Activated CD4-positive, alpha-beta T cell treated with anti-CD3 and anti-CD28 coated beads, Interleukin-2, amount 50 U/mL, for 1 hour (primary cell): ENCODE results near the gene KIAA1755.

Source experiments
- DNase-seq: peaks from one replicate; pipeline ENCODE4 v3.0.0-alpha.2; 2020

The KIAA1755 gene

GRCh38 chr20:38260378-38261053 lies at the start of gene KIAA1755:
TSS of gene KIAA1755 (minus strand) at chr20:38260735. CDS start at chr20:38260500, 235 bp downstream.
- DNase-seq, result no peak

GRCh38 chr20:38308447-38308846 lies 47.9 kb upstream of the KIAA1755 start:
- no peak for DNase-seq

- DNase-seq, result no peak
These were observed 47.5 kb upstream of the KIAA1755 start for GRCh38 chr20:38308047-38308438.

GRCh38 chr20:38307371-38308046 lies 47.0 kb upstream of the KIAA1755 start:
- no peak for DNase-seq

- no peak for DNase-seq
These were observed 45.8 kb upstream of the KIAA1755 start for GRCh38 chr20:38306379-38306778.

- no peak for DNase-seq
These were observed 45.0 kb upstream of the KIAA1755 start for GRCh38 chr20:38305541-38305940.

- DNase-seq, result no peak
These were observed 44.4 kb upstream of the KIAA1755 start for GRCh38 chr20:38304845-38305447.

GRCh38 chr20:38303908-38304379 lies 43.4 kb upstream of the KIAA1755 start, which contains the start of gene BPI:
TSS of gene BPI (plus strand) at chr20:38304156. CDS start at chr20:38304224, 68 bp downstream.
- no peak for DNase-seq

GRCh38 chr20:38302786-38303185 lies 42.3 kb upstream of the KIAA1755 start:
- DNase-seq, result no peak

GRCh38 chr20:38301309-38301708 lies 40.8 kb upstream of the KIAA1755 start:
- DNase-seq, result no peak

- DNase-seq, result no peak
These were observed 39.9 kb upstream of the KIAA1755 start for GRCh38 chr20:38300438-38300837.

GRCh38 chr20:38299963-38300362 lies 39.4 kb upstream of the KIAA1755 start:
- no peak for DNase-seq

- DNase-seq, result no peak
These were observed 38.3 kb upstream of the KIAA1755 start for GRCh38 chr20:38298768-38299288.

- no peak for DNase-seq
These were observed 37.6 kb upstream of the KIAA1755 start for GRCh38 chr20:38297916-38298674.

- no peak for DNase-seq
These were observed 35.9 kb upstream of the KIAA1755 start for GRCh38 chr20:38296433-38296832.

- no peak for DNase-seq
These were observed 35.3 kb upstream of the KIAA1755 start for GRCh38 chr20:38295811-38296210.

- no peak for DNase-seq
These were observed 33.6 kb upstream of the KIAA1755 start for GRCh38 chr20:38294076-38294591.

GRCh38 chr20:38293491-38294065 lies 33.0 kb upstream of the KIAA1755 start:
- no peak for DNase-seq

- no peak for DNase-seq
These were observed 31.4 kb upstream of the KIAA1755 start for GRCh38 chr20:38291966-38292365.

- no peak for DNase-seq
These were observed 30.6 kb upstream of the KIAA1755 start for GRCh38 chr20:38290829-38291814.
